ENCODE measurements around the gene WDFY3. TPM values are rescaled to one million over a fixed set of nuclear protein-coding genes. Genes with fewer than 3 reads are reported as not detected.

The WDFY3 gene
- polyA plus RNA-seq, 1 of the 3 experiments (the other 2 are of a cell fraction): 13.8 TPM

DNA sequence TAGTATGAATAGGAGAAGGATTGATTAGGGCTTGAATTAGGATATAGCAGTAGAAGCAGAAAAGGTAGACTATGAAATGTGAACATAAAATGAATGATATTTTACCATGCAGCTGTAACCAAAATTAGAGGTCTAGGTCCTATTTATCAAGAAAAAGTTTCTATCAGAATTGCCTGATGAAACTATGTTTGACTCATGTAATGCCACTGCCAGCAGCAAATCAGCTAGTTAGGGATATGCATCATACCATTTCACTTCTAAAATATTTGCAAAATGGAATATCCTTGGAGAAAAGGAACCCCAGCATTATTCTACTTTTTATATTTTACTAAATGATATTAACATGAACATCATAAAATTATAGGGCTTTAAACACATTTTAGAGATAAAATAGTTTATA is 188.4 kb downstream of the WDFY3 start:
- H3K9me2 ChIP-seq: no peaks in the 10 kb centered on the region
- H2AFZ ChIP-seq (ENCODE audit: low read depth): no peak overlapping the region
- no peaks in the 10 kb centered on the region for H3F3A ChIP-seq (replicated peaks; ENCODE audit: insufficient read depth)
- no peak for DNase-seq
- no peak overlapping the region for H3K4me3 ChIP-seq (ENCODE audit: low read depth in 2 of 2, low read length in 1 of 2)
- H4K20me1 ChIP-seq (ENCODE audit: insufficient read depth): no peaks in the 10 kb centered on the region
- H3K36me3 ChIP-seq (replicated peaks in 1 of 2; ENCODE audit: control insufficient read depth in 1 of 2, insufficient read depth in 2 of 2, low read length in 1 of 2): peaks cover 70 to 72% of the 10 kb centered on the region in 2 experiments
- POLR2A ChIA-PET: no interaction called here
- H3K27me3 ChIP-seq (ENCODE audit: insufficient read depth): no peaks in the 10 kb centered on the region
- no peaks in the 10 kb centered on the region for H3K9me3 ChIP-seq
- H3K4me2 ChIP-seq: no peak overlapping the region
- no peaks in the 10 kb centered on the region for H3K79me2 ChIP-seq (ENCODE audit: insufficient read depth)
- no peaks in the 10 kb centered on the region for H3K4me1 ChIP-seq (ENCODE audit: control insufficient read depth in 1 of 2, insufficient read depth in 2 of 2, low read depth in 1 of 2, low read length in 1 of 2)
- TF ChIP-seq ELF1 (IDR thresholded peaks at IDR 0.05): no peak
- TF ChIP-seq NFIC (IDR thresholded peaks at IDR 0.05; ENCODE audit: borderline replicate concordance): no peak
- CTCF ChIA-PET: interaction anchor here (0.8 kb wide), 1 partner anchor 188 kb away, joined by 3 read pairs; the partner anchor contains the start of gene WDFY3
- no peak overlapping the region for H3K27ac ChIP-seq (ENCODE audit: low read depth in 2 of 2, low read length in 1 of 2)
- H3K9ac ChIP-seq: no peak overlapping the region

- H3K4me1 ChIP-seq (ENCODE audit: control insufficient read depth in 1 of 2, insufficient read depth in 2 of 2, low read depth in 1 of 2, low read length in 1 of 2): no peaks in the 10 kb centered on the region
- H3K79me2 ChIP-seq (ENCODE audit: insufficient read depth): no peaks in the 10 kb centered on the region
- H4K20me1 ChIP-seq (ENCODE audit: insufficient read depth): no peaks in the 10 kb centered on the region
- no peak for DNase-seq
- no peak overlapping the region for H3K9ac ChIP-seq
- ChIA-PET CTCF (interaction anchor here (1.3 kb wide), 1 partner anchor 17 kb away, joined by 5 read pairs; no protein-coding TSS in a partner anchor), POLR2A (interaction anchor here (1.5 kb wide), 1 partner anchor 199 kb away, joined by 5 read pairs; the partner anchor contains the start of gene WDFY3)
- H3K36me3 ChIP-seq (replicated peaks in 1 of 2; ENCODE audit: control insufficient read depth in 1 of 2, insufficient read depth in 2 of 2, low read length in 1 of 2): peaks cover 33 to 45% of the 10 kb centered on the region in 2 experiments
- no peak overlapping the region for H2AFZ ChIP-seq (ENCODE audit: low read depth)
- 93% methylated on average over 3 of the region's 3 CpGs for WGBS (ENCODE audit: low lambda C conversion rate)
- H3K27me3 ChIP-seq (ENCODE audit: insufficient read depth): no peaks in the 10 kb centered on the region
- H3K27ac ChIP-seq (ENCODE audit: low read depth in 2 of 2, low read length in 1 of 2): no peak overlapping the region
- H3K9me3 ChIP-seq: no peaks in the 10 kb centered on the region
- no peaks in the 10 kb centered on the region for H3K9me2 ChIP-seq
- H3K4me3 ChIP-seq (ENCODE audit: low read depth in 2 of 2, low read length in 1 of 2): no peak overlapping the region
- H3F3A ChIP-seq (replicated peaks; ENCODE audit: insufficient read depth): no peaks in the 10 kb centered on the region
- TF ChIP-seq, protein P1, sequence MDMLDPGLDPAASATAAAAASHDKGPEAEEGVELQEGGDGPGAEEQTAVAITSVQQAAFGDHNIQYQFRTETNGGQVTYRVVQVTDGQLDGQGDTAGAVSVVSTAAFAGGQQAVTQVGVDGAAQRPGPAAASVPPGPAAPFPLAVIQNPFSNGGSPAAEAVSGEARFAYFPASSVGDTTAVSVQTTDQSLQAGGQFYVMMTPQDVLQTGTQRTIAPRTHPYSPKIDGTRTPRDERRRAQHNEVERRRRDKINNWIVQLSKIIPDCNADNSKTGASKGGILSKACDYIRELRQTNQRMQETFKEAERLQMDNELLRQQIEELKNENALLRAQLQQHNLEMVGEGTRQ (IDR thresholded peaks at IDR 0.05; ENCODE audit: borderline replicate concordance, low read depth, low read length): no peak
- TF ChIP-seq EZH2phosphoT487 (IDR thresholded peaks at IDR 0.05; ENCODE audit: borderline replicate concordance, low read depth) (no peak), TEAD4 (IDR thresholded peaks at IDR 0.05; ENCODE audit: borderline replicate concordance, insufficient read depth) (no peak), IRF3 (IDR thresholded peaks at IDR 0.05; ENCODE audit: low read depth, low read length) (no peak), PBX3 (IDR thresholded peaks at IDR 0.05) (no peak), USF1 (IDR thresholded peaks at IDR 0.05; ENCODE audit: borderline replicate concordance, low read depth) (no peak), EP300 (IDR thresholded peaks at IDR 0.05; ENCODE audit: borderline replicate concordance in 1 of 2, low read depth in 1 of 2, low read length in 1 of 2) (no peak), MXI1 (IDR thresholded peaks at IDR 0.05; ENCODE audit: low read depth, low read length) (no peak), POLR2AphosphoS5 (IDR thresholded peaks at IDR 0.05; ENCODE audit: low read depth, low read length) (no peak), RFX5 (IDR thresholded peaks at IDR 0.05; ENCODE audit: low read length) (no peak)
- H3K4me2 ChIP-seq: no peak overlapping the region
Measured at GRCh38 chr4:84767168-84767567, 199.3 kb downstream of the WDFY3 start.

Data from SK-N-SH (cell line).